HEK293 (cell line): Measurements from ENCODE around the gene HDLBP.

ENCODE experiments used
- CTCF ChIA-PET: fragments of 350-600 bp; formaldehyde crosslinking; extraction: SDS; loops from one replicate; lab custom pipeline; 2021; ENCODE audit warnings: antibody characterized with exemption; lab: Yijun Ruan, JAX
- POLR2A ChIA-PET: fragments of 300-600 bp; formaldehyde crosslinking; extraction: SDS; loops from one replicate; lab custom pipeline; 2020; ENCODE audit warnings: antibody characterized with exemption, inconsistent platforms; lab: Yijun Ruan, JAX
- H3K27ac ChIP-seq: fragments of 200-500 bp; sonication (Bioruptor generic); 2 replicates; pipeline ENCODE4 v1.5.1; 2014; ENCODE audit warnings: low read depth, low read length, control low read depth, inconsistent platforms; ENCODE audit errors: extremely low read depth
- H3K36me3 ChIP-seq, 2 experiments: fragments of 200-500 bp in 1 of 2; sonication (Bioruptor generic) in 1 of 2; 1 replicate in 1 of 2; 2 replicates in 1 of 2; pipeline ENCODE4 v1.5.1; 2014 to 2017; ENCODE audit warnings: inconsistent platforms in 2 of 2, low read length in 2 of 2; ENCODE audit not compliant: control insufficient read depth in 2 of 2, insufficient read depth in 1 of 2
- H3K4me1 ChIP-seq: fragments of 200-500 bp; sonication (Bioruptor generic); 2 replicates; pipeline ENCODE4 v1.5.1; 2014; ENCODE audit warnings: mild to moderate bottlenecking, low read length, inconsistent platforms; ENCODE audit not compliant: control insufficient read depth, insufficient read depth
- H3K4me3 ChIP-seq: 2 replicates; pipeline ENCODE4 v1.5.1; 2011; ENCODE audit warnings: low read depth, mild to moderate bottlenecking, control low read depth, low read length, moderate library complexity
- H3K9me3 ChIP-seq: fragments of 200-500 bp; sonication (Bioruptor generic); 2 replicates; pipeline ENCODE4 v1.5.1; 2014; ENCODE audit warnings: low read depth, low read length, inconsistent platforms; ENCODE audit not compliant: control insufficient read depth, insufficient read depth
- KLF8 ChIP-seq: fragments of 450-650 bp; formaldehyde crosslinking; IDR thresholded peaks from 2 replicates; pipeline ENCODE4 v1.5.1; 2016; ENCODE audit warnings: missing biosample characterization, missing genetic modification characterization
- MYNN ChIP-seq: fragments of 450-650 bp; formaldehyde crosslinking; IDR thresholded peaks from 2 replicates; pipeline ENCODE4 v1.5.1; 2016; ENCODE audit warnings: missing biosample characterization, missing genetic modification characterization, borderline replicate concordance
- PBX3 ChIP-seq: sonication (generic); formaldehyde crosslinking; IDR thresholded peaks from 2 replicates; pipeline ENCODE4 v1.8.1; 2022; ENCODE audit warnings: mild to moderate bottlenecking, moderate library complexity, missing genetic modification reagents
- SCRT1 ChIP-seq: fragments of 450-650 bp; formaldehyde crosslinking; IDR thresholded peaks from 2 replicates; pipeline ENCODE4 v1.5.1; 2016; ENCODE audit warnings: missing biosample characterization, missing genetic modification characterization, borderline replicate concordance
- SP7 ChIP-seq: fragments of 450-650 bp; formaldehyde crosslinking; IDR thresholded peaks from 2 replicates; pipeline ENCODE4 v1.5.1; 2016; ENCODE audit warnings: missing biosample characterization, missing genetic modification characterization
- WT1 ChIP-seq: fragments of 450-650 bp; formaldehyde crosslinking; IDR thresholded peaks from 2 replicates; pipeline ENCODE4 v1.5.1; 2016; ENCODE audit warnings: missing biosample characterization, missing genetic modification characterization
- ZBTB11 ChIP-seq: fragments of 450-650 bp; formaldehyde crosslinking; conservative IDR thresholded peaks from 2 replicates; pipeline ENCODE4 v1.5.1; 2016; ENCODE audit warnings: low read depth, missing biosample characterization, missing genetic modification characterization
- ZEB2 ChIP-seq: fragments of 450-650 bp; formaldehyde crosslinking; IDR thresholded peaks from 2 replicates; pipeline ENCODE4 v1.5.1; 2016; ENCODE audit warnings: missing biosample characterization, missing genetic modification characterization
- ZNF266 ChIP-seq: fragments of 450-650 bp; formaldehyde crosslinking; IDR thresholded peaks from 2 replicates; pipeline ENCODE4 v1.5.1; 2016; ENCODE audit warnings: missing biosample characterization, missing genetic modification characterization, low read depth
- ZNF302 ChIP-seq: fragments of 450-650 bp; formaldehyde crosslinking; IDR thresholded peaks from 2 replicates; pipeline ENCODE4 v1.5.1; 2016; ENCODE audit warnings: missing biosample characterization, missing genetic modification characterization, low read depth
- ZNF416 ChIP-seq: fragments of 450-650 bp; formaldehyde crosslinking; IDR thresholded peaks from 2 replicates; pipeline ENCODE4 v1.5.1; 2016; ENCODE audit warnings: missing biosample characterization, missing genetic modification characterization
- ZNF521 ChIP-seq: fragments of 450-650 bp; formaldehyde crosslinking; IDR thresholded peaks from 2 replicates; pipeline ENCODE4 v1.5.1; 2017; ENCODE audit warnings: missing biosample characterization, mild to moderate bottlenecking, missing genetic modification characterization
- ZNF544 ChIP-seq: fragments of 450-650 bp; formaldehyde crosslinking; IDR thresholded peaks from 2 replicates; pipeline ENCODE4 v1.5.0; 2017; ENCODE audit warnings: missing biosample characterization, missing genetic modification characterization
- ZNF600 ChIP-seq: fragments of 450-650 bp; formaldehyde crosslinking; IDR thresholded peaks from 2 replicates; pipeline ENCODE4 v1.5.1; 2016; ENCODE audit warnings: missing biosample characterization, missing genetic modification characterization
- ZNF645 ChIP-seq: fragments of 450-650 bp; formaldehyde crosslinking; IDR thresholded peaks from 2 replicates; pipeline ENCODE4; 2016; ENCODE audit warnings: missing biosample characterization, missing genetic modification characterization
- ZNF777 ChIP-seq: fragments of 450-650 bp; formaldehyde crosslinking; IDR thresholded peaks from 2 replicates; pipeline ENCODE4 v1.5.1; 2017; ENCODE audit warnings: missing biosample characterization, missing genetic modification characterization, borderline replicate concordance
- ZNF791 ChIP-seq: fragments of 450-650 bp; formaldehyde crosslinking; IDR thresholded peaks from 2 replicates; pipeline ENCODE4 v1.5.1; 2016; ENCODE audit warnings: missing biosample characterization, missing genetic modification characterization

The HDLBP gene

GRCh38 chr2:241207151-241207550, 108.3 kb downstream of the HDLBP start:
- Histone ChIP-seq H3K4me1 (no peaks in the 10 kb centered on the region), H3K4me3 (no peak overlapping the region), H3K9me3 (no peaks in the 10 kb centered on the region), H3K27ac (no peak overlapping the region)
- ChIA-PET POLR2A (no interaction called here), CTCF (interaction anchor here (0.7 kb wide), 1 partner anchor 9 kb away, joined by 3 read pairs; no protein-coding TSS in a partner anchor)
- TF ChIP-seq ZBTB11 (tag by site-specific recombination) (no peak), ZNF266 (tag by site-specific recombination) (no peak)
- TF ChIP-seq, all 188 proteins: peak for 0
- no peaks in the 10 kb centered on the region for H3K36me3 ChIP-seq

- Histone ChIP-seq H3K9me3 (no peaks in the 10 kb centered on the region), H3K4me3 (no peak overlapping the region), H3K27ac (no peak overlapping the region), H3K36me3 (no peaks in the 10 kb centered on the region), H3K4me1 (no peaks in the 10 kb centered on the region)
- TF ChIP-seq KLF8 (tag by site-specific recombination) = no peak
- peak; percentile 55; the same call in 1 of the 2 replicates for TF ChIP-seq ZEB2 (tag by site-specific recombination)
- TF ChIP-seq ZNF777 (tag by site-specific recombination) = no peak
- no peak for TF ChIP-seq MYNN (tag by site-specific recombination)
- TF ChIP-seq SCRT1 (tag by site-specific recombination) = 0 out of 2 replicates have a peak, but pooled peaks have one; percentile 14
- ChIA-PET CTCF (no interaction called here), POLR2A (no interaction called here)
These were observed 110.4 kb downstream of the HDLBP start for GRCh38 chr2:241205086-241205485.

- H3K36me3 ChIP-seq = no peaks in the 10 kb centered on the region
- no peaks in the 10 kb centered on the region for H3K9me3 ChIP-seq
- CTCF ChIA-PET = no interaction called here
- TF ChIP-seq ZNF302 (tag by site-specific recombination) (no peak), ZNF600 (tag by site-specific recombination) (no peak), WT1 (tag by site-specific recombination) (no peak), ZNF544 (tag by site-specific recombination) (no peak), PBX3 (CRISPR knock-in tag) (no peak), ZNF416 (tag by site-specific recombination) (no peak), ZNF521 (tag by site-specific recombination) (no peak), ZNF791 (tag by site-specific recombination) (no peak), ZNF645 (tag by site-specific recombination) (no peak), SP7 (tag by site-specific recombination) (no peak)
- H3K4me1 ChIP-seq = no peaks in the 10 kb centered on the region
- POLR2A ChIA-PET = no interaction called here
- H3K4me3 ChIP-seq = no peak overlapping the region
- no peak overlapping the region for H3K27ac ChIP-seq
These were observed 111.0 kb downstream of the HDLBP start for GRCh38 chr2:241204490-241204889.
